Right lobe of liver (tissue), 6 donors: ENCODE data around the gene PRRG3. TPM values are rescaled to one million over a fixed set of nuclear protein-coding genes. Genes with fewer than 3 reads are reported as not detected.

ENCODE experiments used
- ATAC-seq, 4 donors: fragments of 200-7000 bp; cut with Tn5 transposase; one replicate each; pipeline ENCODE4 v1.9.1; 2020; ENCODE audit warnings: mild to moderate bottlenecking in 4 of 4, moderate library complexity in 4 of 4
- DNase-seq, 3 donors: peaks; one replicate each; pipeline ENCODE4 v3.0.0-alpha.2; 2020
- H3K27ac ChIP-seq, 3 donors: fragments of 200-600 bp; one replicate each; pipeline ENCODE4 v1.8.0; 2022
- H3K27me3 ChIP-seq, 2 donors: fragments of 200-600 bp; one replicate each; pipeline ENCODE4 v1.8.0; 2022
- H3K36me3 ChIP-seq, 4 donors: fragments of 200-600 bp; sonication (generic) in 1 of 4; one replicate each; pipeline versions ENCODE4 v1.5.1 to v1.8.0; 2017 to 2022; ENCODE audit warnings: control low read depth in 1 of 4
- H3K4me1 ChIP-seq, 4 donors: fragments of 200-600 bp; sonication (generic) in 1 of 4; one replicate each; pipeline versions ENCODE4 v1.5.1 to v1.8.0; 2017 to 2022; ENCODE audit warnings: control low read depth in 1 of 4
- H3K4me3 ChIP-seq, 3 donors: fragments of 200-600 bp; one replicate each; pipeline ENCODE4 v1.8.0; 2022
- H3K9me3 ChIP-seq, 4 donors: fragments of 200-600 bp; sonication (generic) in 1 of 4; one replicate each; pipeline versions ENCODE4 v1.5.1 to v1.8.0; 2017 to 2022; ENCODE audit warnings: control low read depth in 1 of 4
- CTCF ChIP-seq, 4 donors: fragments of 200-600 bp in 3 of 4; fragments of 450-650 bp in 1 of 4; IDR thresholded peaks; one replicate each; pipeline versions ENCODE4 v1.5.1 to v1.8.0; 2016 to 2022; ENCODE audit warnings: antibody characterized with exemption in 4 of 4, mild to moderate bottlenecking in 2 of 4
- POLR2A ChIP-seq: fragments of 450-650 bp; IDR thresholded peaks from one replicate; pipeline ENCODE4 v1.6.1; 2017; ENCODE audit warnings: antibody characterized with exemption, mild to moderate bottlenecking
- WGBS: methylation state at CpG from one replicate; pipeline ENCODE4 v1.1.6; 2018; ENCODE audit warnings: low coverage, low lambda C conversion rate; ENCODE audit not compliant: insufficient coverage; ENCODE audit errors: missing lambda C conversion rate; 5-methylcytosine and 5-hydroxymethylcytosine counted together
- intact Hi-C, 2 donors: fragments of 100-400 bp; cut with DNase I; formaldehyde crosslinking; loops; one replicate each; pipeline versions ENCODE4 v1.11.2 to v1.14.1; 2022
- total RNA-seq, 6 experiments: library from RNA; depleted of rRNA in 2 of 6; stranded (reverse); fragments of >200 nt in 2 of 6; fragmentation: NEBNext Ultra II Directional in 3 of 6; extraction: Animal tissue kit (Norgen Biotek cat#: 25700) in 3 of 6; gene quantifications; one replicate each; pipeline versions ENCODE4 v1.1.0 to v1.2.4, GENCODE V29; 2016 to 2023
- donor health status: DM: no; HTN: yes; CAD: no.
- donor health status: DM: no; HTN: no; CAD: no.
- donor health status: DM: no; HTN: no; CAD: no.
- donor health status: DM: no; HTN: yes; CAD: no.
- donor health status: DM: no; HTN: yes; CAD: no.

The PRRG3 gene
- total RNA-seq, 6 experiments from 2014 or later, result 0.02 to 0.30 (median 0.07) TPM; not detected in 3

- H3K4me3 ChIP-seq, result no peak overlapping the region
- no peak overlapping the region for H3K27ac ChIP-seq
- no peaks in the 10 kb centered on the region for H3K36me3 ChIP-seq
- no peaks in the 10 kb centered on the region for H3K27me3 ChIP-seq
- H3K4me1 ChIP-seq, result peaks cover 0 to 4% (median 0%) of the 10 kb centered on the region in 4 donors
- TF ChIP-seq POLR2A, result no peak
- no peak for TF ChIP-seq CTCF (IDR thresholded peaks at IDR 0.05)
- ATAC-seq (peak; percentile 5 to 68 (median 36)), DNase-seq (peak in 1 of 3 donors; percentile 22)
- WGBS, result 20% methylated on average over 1 of the region's 7 CpGs
- no peaks in the 10 kb centered on the region for H3K9me3 ChIP-seq
- intact Hi-C loops, result no loop called here
Measured at GRCh38 chrX:151724563-151725337, 29.5 kb downstream of the PRRG3 start.

GRCh38 chrX:151725338-151725614 is 30.0 kb downstream of the PRRG3 start:
- no peak overlapping the region for H3K4me3 ChIP-seq
- TF ChIP-seq POLR2A (no peak), CTCF (IDR thresholded peaks at IDR 0.05) (no peak)
- intact Hi-C loops, result no loop called here
- peak in 3 of 4 donors; percentile 34 to 79 (median 57) for ATAC-seq
- DNase-seq, result peak in 2 of 3 donors; percentile 54 to 56
- no CpG with 5 or more reads among the region's 1 CpG for WGBS
- peaks cover 0 to 4% (median 0%) of the 10 kb centered on the region in 4 donors for H3K4me1 ChIP-seq
- H3K9me3 ChIP-seq, result no peaks in the 10 kb centered on the region
- no peaks in the 10 kb centered on the region for H3K27me3 ChIP-seq
- H3K36me3 ChIP-seq, result no peaks in the 10 kb centered on the region
- H3K27ac ChIP-seq, result no peak overlapping the region

GRCh38 chrX:151726751-151727150 is 31.5 kb downstream of the PRRG3 start:
- ATAC-seq (no peak), DNase-seq (peak in 1 of 3 donors; percentile 22)
- Histone ChIP-seq H3K27me3 (peaks cover 0 to 5% of the 10 kb centered on the region in 2 donors), H3K36me3 (no peaks in the 10 kb centered on the region), H3K9me3 (no peaks in the 10 kb centered on the region), H3K4me1 (peaks cover 0 to 4% (median 0%) of the 10 kb centered on the region in 4 donors), H3K27ac (no peak overlapping the region), H3K4me3 (no peak overlapping the region)
- intact Hi-C loops, result no loop called here
- TF ChIP-seq POLR2A (no peak), CTCF (IDR thresholded peaks at IDR 0.05) (no peak)
- 70% methylated on average over 2 of the region's 5 CpGs for WGBS

GRCh38 chrX:151727346-151727745 is 32.1 kb downstream of the PRRG3 start:
- WGBS, result no CpG with 5 or more reads among the region's 4 CpGs
- Histone ChIP-seq H3K4me1 (peaks cover 0 to 4% (median 0%) of the 10 kb centered on the region in 4 donors), H3K9me3 (no peaks in the 10 kb centered on the region), H3K27me3 (peaks cover 0 to 5% of the 10 kb centered on the region in 2 donors), H3K27ac (no peak overlapping the region), H3K36me3 (no peaks in the 10 kb centered on the region), H3K4me3 (no peak overlapping the region)
- TF ChIP-seq CTCF (IDR thresholded peaks at IDR 0.05) (no peak), POLR2A (no peak)
- DNase-seq (peak in 1 of 3 donors; percentile 36), ATAC-seq (no peak)
- intact Hi-C loops, result no loop called here
